ENCODE results near the gene ARHGEF28. TPM values are rescaled to one million over a fixed set of nuclear protein-coding genes. Genes with fewer than 3 reads are reported as not detected.

Gene ARHGEF28
- total RNA-seq, 2 experiments from 2014 or later: 0.05 to 0.12 TPM

DNA sequence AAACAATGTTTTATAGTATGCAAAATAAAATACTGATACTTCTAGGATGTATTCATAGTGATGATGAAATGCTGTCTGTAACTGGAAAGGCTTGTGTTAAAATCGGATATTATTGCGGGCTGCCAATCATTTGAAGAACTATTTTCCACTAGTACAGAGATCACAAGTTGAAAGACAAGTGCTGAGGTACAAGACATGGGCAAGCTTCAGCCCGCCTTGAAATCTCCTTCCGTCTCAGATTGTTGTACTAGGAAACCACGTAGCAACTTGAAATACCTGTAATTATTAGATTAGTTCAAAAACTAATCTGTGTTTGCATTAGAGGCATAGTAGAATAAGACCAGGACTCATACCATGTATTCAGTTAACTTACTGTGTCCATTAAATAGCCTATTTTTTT, 218.2 kb downstream of the ARHGEF28 start:
- no peak overlapping the region for H3K27ac Mint-ChIP-seq
- H3K27me3 Mint-ChIP-seq: peaks cover 10% of the 10 kb centered on the region
- DNase-seq: no peak
- H3K36me3 Mint-ChIP-seq: no peaks in the 10 kb centered on the region
- intact Hi-C loops (cut with micrococcal nuclease): no loop called here
- ChIA-PET POLR2A (no interaction called here), CTCF (no interaction called here)
- H3K9me3 Mint-ChIP-seq: no peaks in the 10 kb centered on the region
- no peak overlapping the region for H3K4me3 Mint-ChIP-seq
- H3K4me1 Mint-ChIP-seq (ENCODE audit: low read depth): no peaks in the 10 kb centered on the region

DNA sequence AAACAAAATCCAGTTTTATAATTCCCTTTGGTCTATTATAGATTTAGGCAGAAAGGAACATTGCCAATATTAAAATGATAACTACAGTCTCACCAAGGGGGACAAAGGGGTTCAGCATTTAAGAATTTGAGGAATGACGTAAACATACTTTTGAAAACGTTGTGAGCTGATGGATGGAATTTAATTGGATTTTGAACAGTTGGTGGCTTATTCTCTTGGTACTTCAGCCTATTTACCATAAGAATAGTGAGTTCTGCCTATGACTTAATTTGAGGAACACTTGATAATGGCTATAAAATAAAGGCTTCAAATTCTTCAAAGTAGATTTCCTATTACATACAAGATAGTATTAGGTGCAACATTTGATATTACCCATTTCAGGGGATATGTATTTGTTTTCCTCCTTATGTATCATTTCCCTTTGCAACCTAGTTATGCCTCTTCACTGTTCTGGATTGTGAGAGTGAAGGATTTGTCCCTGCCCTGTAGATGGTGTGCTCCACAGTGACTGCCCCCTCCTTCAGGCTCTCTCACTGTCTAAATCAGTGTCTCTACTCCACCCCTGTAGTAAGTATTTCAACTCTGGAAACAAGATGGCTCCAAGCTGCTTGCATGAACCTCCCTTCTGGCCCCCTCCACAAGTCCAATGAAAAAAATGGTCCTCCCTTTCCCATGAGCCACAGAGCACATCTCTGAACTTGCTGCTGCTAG, 225.6 kb downstream of the ARHGEF28 start:
- H3K9me3 Mint-ChIP-seq: no peaks in the 10 kb centered on the region
- no peaks in the 10 kb centered on the region for H3K36me3 Mint-ChIP-seq
- H3K4me3 Mint-ChIP-seq: no peak overlapping the region
- DNase-seq: no peak
- H3K4me1 Mint-ChIP-seq (ENCODE audit: low read depth): no peaks in the 10 kb centered on the region
- ChIA-PET POLR2A (no interaction called here), CTCF (no interaction called here)
- no peaks in the 10 kb centered on the region for H3K27me3 Mint-ChIP-seq
- H3K27ac Mint-ChIP-seq: no peak overlapping the region
- intact Hi-C loops (cut with micrococcal nuclease): no loop called here

DNA sequence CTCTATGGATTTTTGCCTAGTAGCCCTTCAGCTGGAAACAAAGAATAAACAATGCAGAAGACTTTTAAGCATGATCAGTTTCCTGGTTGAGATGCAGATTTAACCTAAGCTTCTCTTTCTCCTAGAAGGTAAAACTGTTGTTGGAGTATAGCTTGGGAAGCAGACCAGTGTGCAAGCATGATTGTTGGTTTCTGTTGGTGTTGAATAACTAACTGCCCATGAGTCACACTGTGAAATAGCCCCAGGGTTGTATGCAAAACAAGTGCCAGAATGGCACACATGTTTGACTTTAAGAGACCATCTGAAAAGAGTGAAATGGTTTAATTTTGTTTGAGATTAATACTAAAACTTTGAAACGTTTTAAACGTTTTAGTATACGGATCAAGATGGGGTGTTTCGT, 227.1 kb downstream of the ARHGEF28 start:
- intact Hi-C loops (cut with micrococcal nuclease): no loop called here
- no peak overlapping the region for H3K4me3 Mint-ChIP-seq
- H3K9me3 Mint-ChIP-seq: no peaks in the 10 kb centered on the region
- no peak overlapping the region for H3K27ac Mint-ChIP-seq
- H3K27me3 Mint-ChIP-seq: no peaks in the 10 kb centered on the region
- DNase-seq: no peak
- CTCF ChIA-PET: no interaction called here
- POLR2A ChIA-PET: no interaction called here
- no peaks in the 10 kb centered on the region for H3K36me3 Mint-ChIP-seq
- no peaks in the 10 kb centered on the region for H3K4me1 Mint-ChIP-seq (ENCODE audit: low read depth)

DNA sequence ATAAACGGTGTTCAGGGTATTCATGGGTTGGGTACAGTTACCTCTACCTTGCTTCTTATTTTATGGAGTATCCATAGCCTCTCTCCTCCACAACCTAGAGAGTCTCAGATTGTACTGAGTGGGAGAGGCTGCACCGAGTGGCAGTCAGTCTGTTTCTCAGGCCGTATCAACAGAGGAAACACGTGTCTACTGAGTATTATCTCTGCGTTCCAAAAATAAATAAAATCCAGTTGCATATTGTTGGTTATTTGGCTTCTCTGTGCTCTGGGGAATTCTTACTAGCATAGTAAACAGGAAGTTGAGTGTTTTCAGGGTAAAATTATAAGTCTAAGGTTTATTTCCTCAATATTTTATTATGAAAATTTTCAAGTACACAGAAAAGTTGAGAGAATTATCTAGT, 231.0 kb downstream of the ARHGEF28 start:
- Mint-ChIP-seq H3K27ac (no peak overlapping the region), H3K36me3 (no peaks in the 10 kb centered on the region), H3K4me1 (ENCODE audit: low read depth) (no peaks in the 10 kb centered on the region), H3K9me3 (no peaks in the 10 kb centered on the region), H3K27me3 (peaks cover 17% of the 10 kb centered on the region), H3K4me3 (no peak overlapping the region)
- ChIA-PET POLR2A (no interaction called here), CTCF (no interaction called here)
- intact Hi-C loops (cut with micrococcal nuclease): no loop called here
- no peak for DNase-seq

DNA sequence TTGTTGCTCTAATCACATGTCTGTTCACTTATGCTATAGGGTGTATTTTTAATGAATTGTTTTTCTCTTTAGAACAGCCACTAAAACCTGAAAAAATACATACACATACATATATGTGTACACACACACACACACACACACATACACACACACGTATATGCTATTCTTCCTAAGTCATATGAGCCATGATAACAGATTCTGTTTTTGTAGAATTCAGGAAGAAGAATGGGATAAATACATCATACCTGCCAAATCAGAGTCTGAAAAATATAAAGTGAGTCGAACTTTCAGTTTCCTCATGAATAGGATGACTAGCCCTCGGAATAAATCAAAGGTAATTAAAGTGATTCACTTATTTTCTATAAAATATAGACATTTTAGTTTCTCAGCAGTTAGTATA, 231.4 kb downstream of the ARHGEF28 start:
- H3K36me3 Mint-ChIP-seq: no peaks in the 10 kb centered on the region
- intact Hi-C loops (cut with micrococcal nuclease): no loop called here
- H3K27ac Mint-ChIP-seq: no peak overlapping the region
- H3K27me3 Mint-ChIP-seq: peaks cover 19% of the 10 kb centered on the region
- ChIA-PET POLR2A (no interaction called here), CTCF (no interaction called here)
- DNase-seq: no peak
- H3K9me3 Mint-ChIP-seq: no peaks in the 10 kb centered on the region
- H3K4me3 Mint-ChIP-seq: no peak overlapping the region
- H3K4me1 Mint-ChIP-seq (ENCODE audit: low read depth): no peaks in the 10 kb centered on the region

DNA sequence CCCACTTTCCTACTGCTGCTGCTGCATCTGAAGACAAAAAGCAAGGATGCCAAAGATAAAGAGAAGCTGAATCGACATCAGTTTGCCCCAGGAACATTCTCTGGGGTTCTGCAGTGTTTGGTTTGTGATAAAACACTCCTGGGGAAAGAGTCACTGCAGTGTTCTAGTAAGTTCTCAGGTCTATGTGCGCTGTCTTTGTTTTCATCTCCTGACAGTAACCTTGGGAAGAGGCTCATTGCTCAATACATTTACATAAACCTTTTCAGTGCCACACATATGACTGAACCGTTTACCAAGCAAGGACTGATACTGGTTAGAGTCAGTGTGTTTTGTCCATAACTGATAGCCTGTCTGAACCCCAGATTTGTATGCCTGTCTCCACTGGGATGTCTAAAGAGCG, 232.1 kb downstream of the ARHGEF28 start:
- ChIA-PET POLR2A (no interaction called here), CTCF (interaction anchor here (1.3 kb wide), 1 partner anchor 15 kb away, joined by 3 read pairs; no protein-coding TSS in a partner anchor)
- Mint-ChIP-seq H3K36me3 (no peaks in the 10 kb centered on the region), H3K27me3 (peaks cover 19% of the 10 kb centered on the region), H3K9me3 (no peaks in the 10 kb centered on the region), H3K4me3 (no peak overlapping the region), H3K4me1 (ENCODE audit: low read depth) (no peaks in the 10 kb centered on the region), H3K27ac (no peak overlapping the region)
- no peak for DNase-seq
- intact Hi-C loops (cut with micrococcal nuclease): no loop called here

DNA sequence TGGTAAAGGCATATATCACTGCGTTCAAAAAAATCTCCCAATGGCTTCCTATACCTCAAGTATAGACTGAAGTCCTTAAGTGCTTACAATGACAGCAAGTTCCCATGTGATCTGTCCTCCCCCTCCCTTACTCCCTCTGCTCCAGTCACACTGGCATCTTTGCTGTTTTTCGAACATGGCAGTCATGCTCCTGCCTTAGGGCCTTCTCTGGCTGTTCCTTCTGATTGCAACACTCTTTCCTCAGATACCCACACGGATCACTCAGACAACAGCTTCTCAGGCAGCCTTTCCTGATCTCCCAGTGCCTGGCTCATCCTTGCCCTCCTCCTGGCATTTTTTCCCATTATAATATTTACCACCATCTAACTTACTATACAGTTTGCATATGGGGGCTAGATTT, 232.8 kb downstream of the ARHGEF28 start:
- Mint-ChIP-seq H3K4me3 (no peak overlapping the region), H3K27ac (no peak overlapping the region), H3K4me1 (ENCODE audit: low read depth) (no peaks in the 10 kb centered on the region), H3K9me3 (no peaks in the 10 kb centered on the region), H3K36me3 (no peaks in the 10 kb centered on the region), H3K27me3 (peaks cover 22% of the 10 kb centered on the region)
- no peak for DNase-seq
- ChIA-PET CTCF (interaction anchor here (1.3 kb wide), 1 partner anchor 15 kb away, joined by 3 read pairs; no protein-coding TSS in a partner anchor), POLR2A (no interaction called here)
- intact Hi-C loops (cut with micrococcal nuclease): no loop called here

DNA sequence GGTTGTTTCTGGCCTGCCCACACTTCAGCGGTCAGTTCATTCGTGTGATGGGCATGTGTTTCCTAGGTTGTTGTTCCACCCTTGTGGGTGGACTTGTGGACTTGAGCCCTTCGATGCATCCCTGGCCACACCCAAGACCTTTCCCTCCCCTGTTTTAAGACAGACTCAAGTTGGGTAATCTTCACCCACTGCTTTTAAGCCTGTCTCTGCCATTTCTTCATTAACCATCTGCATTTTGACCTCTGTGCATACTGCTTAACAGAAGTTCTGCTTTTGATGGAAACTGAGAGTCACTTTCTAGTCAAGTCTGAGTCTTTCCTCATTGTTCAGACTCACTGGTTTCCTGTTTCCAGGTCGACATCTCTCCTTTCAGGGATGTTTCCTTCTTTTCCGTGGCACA, 233.7 kb downstream of the ARHGEF28 start:
- Mint-ChIP-seq H3K27ac (no peak overlapping the region), H3K36me3 (no peaks in the 10 kb centered on the region), H3K9me3 (no peaks in the 10 kb centered on the region), H3K4me1 (ENCODE audit: low read depth) (no peaks in the 10 kb centered on the region), H3K4me3 (no peak overlapping the region), H3K27me3 (peaks cover 22% of the 10 kb centered on the region)
- ChIA-PET CTCF (no interaction called here), POLR2A (no interaction called here)
- intact Hi-C loops (cut with micrococcal nuclease): no loop called here
- DNase-seq: no peak

DNA sequence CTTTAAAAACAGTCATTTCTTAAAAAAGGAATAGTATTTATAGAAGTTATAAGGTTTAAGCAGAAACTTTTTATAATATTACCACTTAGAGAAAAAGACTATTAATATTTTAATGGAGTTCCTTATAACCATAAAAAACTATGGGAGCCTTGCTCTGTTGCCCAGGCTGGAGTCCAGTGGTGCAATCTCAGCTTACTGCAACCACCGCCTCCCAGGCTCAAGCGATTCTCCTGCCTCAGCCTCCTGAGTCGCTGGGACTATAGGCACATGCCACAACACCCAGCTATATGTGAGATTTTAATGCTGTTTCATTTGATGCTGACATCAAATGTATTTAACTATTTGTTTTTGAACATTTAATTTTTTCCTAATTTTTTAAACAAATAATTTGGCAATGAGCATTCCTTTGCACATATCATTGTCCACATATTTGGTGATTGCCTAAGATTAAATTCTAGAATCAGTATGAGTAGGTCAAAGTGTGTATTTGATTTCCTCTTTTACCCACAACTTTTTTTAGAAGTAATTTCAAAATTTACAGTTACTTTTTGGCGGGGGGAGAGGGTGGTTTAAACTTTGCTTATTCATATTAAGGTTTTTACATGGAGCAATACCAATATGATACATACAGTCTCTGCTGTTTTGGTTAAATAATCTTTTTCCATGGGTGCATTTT, 235.5 kb downstream of the ARHGEF28 start:
- intact Hi-C loops (cut with micrococcal nuclease): no loop called here
- Mint-ChIP-seq H3K4me3 (no peak overlapping the region), H3K4me1 (ENCODE audit: low read depth) (no peaks in the 10 kb centered on the region), H3K27me3 (peaks cover 22% of the 10 kb centered on the region), H3K9me3 (no peaks in the 10 kb centered on the region), H3K36me3 (no peaks in the 10 kb centered on the region), H3K27ac (no peak overlapping the region)
- no peak for DNase-seq
- ChIA-PET POLR2A (no interaction called here), CTCF (no interaction called here)

DNA sequence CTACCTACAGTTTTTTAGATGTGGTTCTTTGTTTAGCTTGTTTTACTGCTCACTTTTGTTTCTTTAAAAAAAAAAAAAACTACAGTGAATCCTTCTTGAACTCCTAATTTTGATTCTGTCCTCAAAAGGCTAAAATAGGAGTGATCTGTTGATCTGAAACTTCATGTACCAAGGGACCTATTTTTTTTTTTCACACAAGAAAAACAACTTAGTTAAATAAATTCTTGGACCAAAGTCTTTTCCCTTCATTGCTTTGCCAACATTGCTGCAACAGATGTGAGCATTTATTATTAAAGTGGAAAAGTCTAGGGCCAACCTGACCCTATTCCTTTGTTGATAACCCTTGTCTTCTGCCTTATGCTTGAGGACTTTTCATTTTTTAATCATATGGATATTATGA, 236.8 kb downstream of the ARHGEF28 start:
- H3K4me1 Mint-ChIP-seq (ENCODE audit: low read depth): no peaks in the 10 kb centered on the region
- ChIA-PET CTCF (interaction anchor here (0.7 kb wide), 1 partner anchor 70 kb away, joined by 3 read pairs; no protein-coding TSS in a partner anchor), POLR2A (no interaction called here)
- intact Hi-C loops (cut with micrococcal nuclease): no loop called here
- H3K4me3 Mint-ChIP-seq: no peak overlapping the region
- no peaks in the 10 kb centered on the region for H3K36me3 Mint-ChIP-seq
- DNase-seq: no peak
- peaks cover 23% of the 10 kb centered on the region for H3K27me3 Mint-ChIP-seq
- H3K9me3 Mint-ChIP-seq: no peaks in the 10 kb centered on the region
- H3K27ac Mint-ChIP-seq: no peak overlapping the region

DNA sequence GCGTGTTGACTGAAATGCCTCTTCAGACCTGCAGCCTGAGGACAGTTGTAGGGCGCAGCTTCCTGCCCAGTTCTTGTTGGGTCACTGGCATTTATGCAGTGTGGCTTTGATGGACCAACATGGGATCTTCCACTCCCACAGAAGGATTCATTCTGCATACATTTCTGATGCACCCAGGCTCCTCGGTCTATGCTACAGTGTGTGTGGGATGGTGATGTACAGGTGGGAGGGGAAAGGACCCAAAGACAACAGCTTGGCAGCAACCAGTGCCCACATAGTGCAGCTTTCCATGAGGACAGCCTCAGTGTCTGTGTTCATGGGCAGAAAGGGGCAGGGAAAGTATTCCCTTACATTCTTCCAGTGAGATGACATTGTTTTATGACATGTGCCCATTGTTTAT, 237.9 kb downstream of the ARHGEF28 start:
- Mint-ChIP-seq H3K27me3 (peaks cover 19% of the 10 kb centered on the region), H3K9me3 (no peaks in the 10 kb centered on the region), H3K27ac (no peak overlapping the region), H3K4me3 (no peak overlapping the region), H3K36me3 (no peaks in the 10 kb centered on the region), H3K4me1 (ENCODE audit: low read depth) (no peaks in the 10 kb centered on the region)
- CTCF ChIA-PET: no interaction called here
- POLR2A ChIA-PET: no interaction called here
- intact Hi-C loops (cut with micrococcal nuclease): no loop called here
- no peak for DNase-seq

DNA sequence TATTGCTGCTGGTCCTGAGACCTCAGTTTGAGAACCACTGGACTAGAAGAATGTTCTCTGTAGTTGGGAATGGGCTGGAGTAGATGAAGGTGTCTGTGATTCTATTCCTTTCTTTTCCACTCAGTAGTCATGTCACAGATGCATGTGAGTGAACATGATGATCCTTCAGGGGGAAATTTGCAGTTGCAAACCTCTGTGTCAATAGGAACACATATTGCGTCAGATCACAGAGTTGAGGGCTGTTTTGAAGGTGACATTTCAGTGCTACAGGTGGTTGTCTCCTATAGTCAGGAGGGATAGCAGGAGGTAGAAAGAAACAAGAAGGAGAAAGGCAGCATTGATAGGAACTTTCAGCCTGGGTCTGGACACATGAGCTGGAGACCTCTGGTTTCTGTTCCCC, 239.3 kb downstream of the ARHGEF28 start:
- H3K27me3 Mint-ChIP-seq: peaks cover 16% of the 10 kb centered on the region
- DNase-seq: no peak
- ChIA-PET CTCF (no interaction called here), POLR2A (no interaction called here)
- intact Hi-C loops (cut with micrococcal nuclease): no loop called here
- no peak overlapping the region for H3K4me3 Mint-ChIP-seq
- H3K27ac Mint-ChIP-seq: no peak overlapping the region
- no peaks in the 10 kb centered on the region for H3K36me3 Mint-ChIP-seq
- no peaks in the 10 kb centered on the region for H3K9me3 Mint-ChIP-seq
- H3K4me1 Mint-ChIP-seq (ENCODE audit: low read depth): no peaks in the 10 kb centered on the region

All from activated CD4-positive, alpha-beta memory T cell treated with anti-CD3 and anti-CD28 coated beads for 36 hours (primary cell).